Measurements from ENCODE around the gene CSTB.

The CSTB gene

GRCh38 chr21:43750339-43751033 is 25.6 kb downstream of the CSTB start:
- DNase-seq (ENCODE audit: low read depth) = no peak
- no peak overlapping the region for H3K4me3 ChIP-seq (ENCODE audit: low read length)
- TF ChIP-seq CTCF (IDR thresholded peaks at IDR 0.05; ENCODE audit: insufficient read depth, low read depth, low read length, missing control alignments) = no peak

- H3K4me3 ChIP-seq (ENCODE audit: low read length) = no peak overlapping the region
- no peak for TF ChIP-seq CTCF (IDR thresholded peaks at IDR 0.05; ENCODE audit: insufficient read depth, low read depth, low read length, missing control alignments)
- DNase-seq (ENCODE audit: low read depth) = no peak
Observed at GRCh38 chr21:43749651-43750262, 26.4 kb downstream of the CSTB start.

GRCh38 chr21:43748622-43749021 is 27.5 kb downstream of the CSTB start:
- no peak for DNase-seq (ENCODE audit: low read depth)
- no peak for TF ChIP-seq CTCF (IDR thresholded peaks at IDR 0.05; ENCODE audit: insufficient read depth, low read depth, low read length, missing control alignments)
- no peak overlapping the region for H3K4me3 ChIP-seq (ENCODE audit: low read length)

- no peak overlapping the region for H3K4me3 ChIP-seq (ENCODE audit: low read length)
- TF ChIP-seq CTCF (IDR thresholded peaks at IDR 0.05; ENCODE audit: insufficient read depth, low read depth, low read length, missing control alignments) = no peak
Observed at GRCh38 chr21:43745772-43746517, 30.2 kb downstream of the CSTB start.

GRCh38 chr21:43744725-43745124 is 31.4 kb downstream of the CSTB start:
- H3K4me3 ChIP-seq (ENCODE audit: low read length) = no peak overlapping the region

More at GRCh38 chr21:43745772-43746517, 30.2 kb downstream of the CSTB start:
- no peak for DNase-seq (ENCODE audit: low read depth)

GRCh38 chr21:43743947-43744346 is 32.2 kb downstream of the CSTB start:
- no peak for TF ChIP-seq CTCF (IDR thresholded peaks at IDR 0.05; ENCODE audit: insufficient read depth, low read depth, low read length, missing control alignments)
- no peak for DNase-seq (ENCODE audit: low read depth)
- no peak overlapping the region for H3K4me3 ChIP-seq (ENCODE audit: low read length)

More at GRCh38 chr21:43744725-43745124, 31.4 kb downstream of the CSTB start:
- no peak for DNase-seq (ENCODE audit: low read depth)
- TF ChIP-seq CTCF (IDR thresholded peaks at IDR 0.05; ENCODE audit: insufficient read depth, low read depth, low read length, missing control alignments) = no peak
